IMR-90 (cell line): ENCODE data around the gene CFAP251. TPM values are rescaled to one million over a fixed set of nuclear protein-coding genes. Genes with fewer than 3 reads are reported as not detected.

Experiments
- ATAC-seq: fragments of 200-7000 bp; cut with Tn5 transposase; 2 replicates; pipeline ENCODE4 v1.9.1; 2020; ENCODE audit warnings: low read depth, mild to moderate bottlenecking, moderate library complexity
- BruUV-seq: library from RNA; stranded (reverse); fragments of 400-500 nt; replicated peaks from 2 replicates; lab custom pipeline; 2021; lab: Mats Ljungman, UMichigan
- CTCF ChIA-PET: fragments of 300-600 bp; formaldehyde crosslinking; extraction: SDS; loops from one replicate; lab custom pipeline; 2021; ENCODE audit warnings: antibody characterized with exemption; lab: Yijun Ruan, JAX
- POLR2A ChIA-PET: fragments of 300-600 bp; sonication (Branson Sonifier 250); formaldehyde crosslinking; loops from one replicate; lab custom pipeline; 2022; ENCODE audit warnings: antibody characterized with exemption; ENCODE audit not compliant: unreplicated experiment; lab: Charles Lee
- DNase-seq: peaks from one replicate; pipeline ENCODE4 v3.0.0; 2013
- H2AFZ ChIP-seq: replicated peaks from 2 replicates; pipeline ENCODE3; 2013; ENCODE audit warnings: low read length, mild to moderate bottlenecking; ENCODE audit not compliant: poor library complexity
- H2AK5ac ChIP-seq: 2 replicates; pipeline ENCODE4 v1.6.1; 2013; ENCODE audit warnings: low read depth, low read length, inconsistent platforms
- H2AK9ac ChIP-seq: replicated peaks from 2 replicates; pipeline ENCODE3; 2013; ENCODE audit warnings: mild to moderate bottlenecking, low read depth, low read length, moderate library complexity; ENCODE audit not compliant: poor library complexity
- H2BK120ac ChIP-seq: 2 replicates; pipeline ENCODE4 v1.6.1; 2013; ENCODE audit warnings: low read depth, low read length, inconsistent platforms
- H2BK15ac ChIP-seq: 3 replicates; pipeline ENCODE4 v1.6.1; 2013; ENCODE audit warnings: low read depth, low read length, inconsistent platforms
- H2BK20ac ChIP-seq: 2 replicates; pipeline ENCODE4 v1.6.1; 2013; ENCODE audit warnings: low read depth, mild to moderate bottlenecking, inconsistent platforms, low read length, moderate library complexity
- H2BK5ac ChIP-seq: 2 replicates; pipeline ENCODE4 v1.6.1; 2013; ENCODE audit warnings: mild to moderate bottlenecking, low read depth, low read length, inconsistent platforms; ENCODE audit not compliant: poor library complexity, severe bottlenecking
- H3K14ac ChIP-seq: replicated peaks from 2 replicates; pipeline ENCODE4 v1.6.1; 2013; ENCODE audit warnings: low read depth, low read length, inconsistent platforms
- H3K18ac ChIP-seq: 2 replicates; pipeline ENCODE4 v1.6.1; 2013; ENCODE audit warnings: low read depth, low read length, control low read depth
- H3K23ac ChIP-seq: 2 replicates; pipeline ENCODE4 v1.6.1; 2013; ENCODE audit warnings: low read depth, low read length, inconsistent platforms
- H3K27ac ChIP-seq: 2 replicates; pipeline ENCODE4 v1.5.1; 2013; ENCODE audit warnings: mild to moderate bottlenecking, control low read depth, low read length; ENCODE audit not compliant: insufficient read depth
- H3K27me3 ChIP-seq: 2 replicates; pipeline ENCODE4 v1.6.1; 2013; ENCODE audit warnings: low read length; ENCODE audit not compliant: control insufficient read depth, insufficient read depth
- H3K36me3 ChIP-seq: 2 replicates; pipeline ENCODE4 v1.6.1; 2013; ENCODE audit warnings: low read length, mixed read lengths; ENCODE audit not compliant: control insufficient read depth, insufficient read depth
- H3K4ac ChIP-seq: 2 replicates; pipeline ENCODE4 v1.6.1; 2013; ENCODE audit warnings: low read depth, low read length, inconsistent platforms
- H3K4me1 ChIP-seq: 2 replicates; pipeline ENCODE4 v1.6.1; 2013; ENCODE audit warnings: low read length, mixed read lengths; ENCODE audit not compliant: control insufficient read depth, insufficient read depth
- H3K4me2 ChIP-seq: 2 replicates; pipeline ENCODE4 v1.6.1; 2013; ENCODE audit warnings: low read depth, mild to moderate bottlenecking, control low read depth, low read length, moderate library complexity
- H3K4me3 ChIP-seq: 2 replicates; pipeline ENCODE4 v1.5.1; 2013; ENCODE audit warnings: low read depth, mild to moderate bottlenecking, control low read depth, low read length, moderate library complexity; ENCODE audit not compliant: insufficient read depth
- H3K56ac ChIP-seq: 2 replicates; pipeline ENCODE4 v1.6.1; 2013; ENCODE audit warnings: low read length, inconsistent platforms; ENCODE audit not compliant: insufficient read depth; ENCODE audit errors: extremely low read depth
- H3K79me1 ChIP-seq, 2 experiments: 2 replicates each; pipeline ENCODE4 v1.6.1; 2013; ENCODE audit warnings: low read length in 2 of 2, inconsistent platforms in 1 of 2, low read depth in 1 of 2
- H3K9ac ChIP-seq: 2 replicates; pipeline ENCODE4 v1.6.1; 2013; ENCODE audit warnings: low read depth, low read length, control low read depth
- H3K9me1 ChIP-seq: 2 replicates; pipeline ENCODE4 v1.6.1; 2013; ENCODE audit warnings: low read length, inconsistent platforms; ENCODE audit not compliant: insufficient read depth
- H3K9me3 ChIP-seq: 2 replicates; pipeline ENCODE4 v1.6.1; 2013; ENCODE audit warnings: low read length; ENCODE audit not compliant: control insufficient read depth, insufficient read depth
- H4K20me1 ChIP-seq: 2 replicates; pipeline ENCODE4 v1.6.1; 2013; ENCODE audit warnings: low read length, inconsistent platforms; ENCODE audit not compliant: insufficient read depth
- H4K5ac ChIP-seq: 2 replicates; pipeline ENCODE4 v1.6.1; 2013; ENCODE audit warnings: mild to moderate bottlenecking, low read depth, low read length, control low read depth
- H4K8ac ChIP-seq, 2 experiments: 2 replicates each; pipeline ENCODE4 v1.6.1; 2013; ENCODE audit warnings: low read depth in 2 of 2, low read length in 2 of 2, control low read depth in 1 of 2, inconsistent platforms in 1 of 2
- H4K91ac ChIP-seq: 2 replicates; pipeline ENCODE4 v1.6.1; 2013; ENCODE audit warnings: low read depth, low read length, inconsistent platforms; ENCODE audit not compliant: insufficient read depth
- BHLHE40 ChIP-seq: fragments of 150-350 bp; IDR thresholded peaks from 2 replicates; pipeline ENCODE4 v1.6.1; 2016; ENCODE audit warnings: mild to moderate bottlenecking, low read depth, low read length
- ELK1 ChIP-seq: fragments of 150-350 bp; IDR thresholded peaks from 2 replicates; pipeline ENCODE4 v1.6.1; 2016; ENCODE audit warnings: low read depth, mild to moderate bottlenecking, low read length, moderate library complexity, borderline replicate concordance
- MAZ ChIP-seq: IDR thresholded peaks from 2 replicates; pipeline ENCODE4 v1.6.1; 2012; ENCODE audit warnings: low read depth, mild to moderate bottlenecking, low read length, improper control_type of control experiment, moderate library complexity, borderline replicate concordance
- NFE2L2 ChIP-seq: fragments of 150-350 bp; IDR thresholded peaks from 2 replicates; pipeline ENCODE4 v1.6.1; 2016; ENCODE audit warnings: low read depth, mild to moderate bottlenecking, low read length
- POLR2A ChIP-seq: IDR thresholded peaks from 2 replicates; pipeline ENCODE4 v1.6.1; 2012; ENCODE audit warnings: mild to moderate bottlenecking, low read depth, low read length
- RFX5 ChIP-seq: IDR thresholded peaks from 2 replicates; pipeline ENCODE4 v1.8.0; 2012; ENCODE audit warnings: low read depth, mild to moderate bottlenecking, low read length, moderate library complexity
- SMC3 ChIP-seq: fragments of 150-350 bp; IDR thresholded peaks from 2 replicates; pipeline ENCODE4 v1.6.1; 2016; ENCODE audit warnings: low read depth, mild to moderate bottlenecking, antibody characterized with exemption, low read length, moderate library complexity
- WGBS, 2 experiments: methylation state at CpG; one replicate each; pipeline versions ENCODE4 v1.1.5 to v1.1.7; 2013; ENCODE audit warnings: missing lambda C conversion rate in 2 of 2; ENCODE audit not compliant: insufficient read length in 1 of 2; ENCODE audit errors: extremely low coverage in 2 of 2; 5-methylcytosine and 5-hydroxymethylcytosine counted together
- dilution Hi-C: fragments of 300-500 bp; cut with HindIII; formaldehyde crosslinking; loops from one replicate; pipeline ENCODE4 v1.14.3; 2018; ENCODE audit warnings: low sequenced_read_pairs; ENCODE audit not compliant: unreplicated experiment
- in situ Hi-C: fragments of 300-500 bp; cut with MboI; formaldehyde crosslinking; loops from 3 replicates; pipeline ENCODE4 v1.14.3; 2019; ENCODE audit warnings: low sequenced_read_pairs, inconsistent platforms, mixed read lengths
- intact Hi-C: fragments of 100-400 bp; cut with micrococcal nuclease; formaldehyde crosslinking; loops from 2 replicates; pipeline ENCODE4 v1.10.0; 2022
- polyA plus RNA-seq, 3 experiments: library from polyadenylated mRNA; depleted of rRNA; stranded (reverse); fragments of >200 nt; gene quantifications; 2 replicates each; pipeline ENCODE4 v1.2.3, GENCODE V29; 2012; ENCODE audit warnings: low replicate concordance in 1 of 3
- total RNA-seq: library from RNA; depleted of rRNA; stranded (reverse); fragments of >200 nt; gene quantifications from 2 replicates; pipeline ENCODE4 v1.2.3, GENCODE V29; 2012

CFAP251 gene
- total and polyA plus RNA-seq, 2 of the 4 experiments (the other 2 are of a cell fraction), result 7.8 to 9.1 TPM

- peaks cover 14% of the 10 kb centered on the region for H3K9me1 ChIP-seq
- peaks cover 10% of the 10 kb centered on the region; the same call in 1 of the 2 replicates for H3K36me3 ChIP-seq
- no peak overlapping the region for H2BK15ac ChIP-seq
- in situ Hi-C loops (no loop called here), intact Hi-C loops (no loop called here), dilution Hi-C loops (no loop called here)
- WGBS, 2 experiments, result 80% methylated on average over 2 of the region's 6 CpGs; no CpG with 5 or more reads in 1 of the 2 experiments
- H2AK9ac ChIP-seq, result no peak overlapping the region
- peak overlapping the region; percentile 81 for H2AFZ ChIP-seq
- no peak overlapping the region for H3K27ac ChIP-seq
- no peaks in the 10 kb centered on the region for H4K20me1 ChIP-seq
- ATAC-seq (no peak), DNase-seq (no peak)
- 0 out of 2 replicates have a peak overlapping the region, but pooled peaks have one; percentile 17 for H4K5ac ChIP-seq
- no peaks in the 10 kb centered on the region for H3K27me3 ChIP-seq
- H4K91ac ChIP-seq, result peak overlapping the region; percentile 2; the same call in 1 of the 2 replicates
- H4K8ac ChIP-seq, result peak overlapping the region in 1 of 2 experiments; percentile 52; a peak in 2 of 4 replicates
- H3K9me3 ChIP-seq, result peaks cover 2% of the 10 kb centered on the region; the same call in 1 of the 2 replicates
- ChIA-PET CTCF (no interaction called here), POLR2A (no interaction called here)
- peak overlapping the region; percentile 79; the same call in 1 of the 2 replicates for H2BK120ac ChIP-seq
- peak overlapping the region; percentile 10; the same call in 1 of the 2 replicates for H3K18ac ChIP-seq
- no peak overlapping the region for H2AK5ac ChIP-seq
- no peak overlapping the region for H3K56ac ChIP-seq
- H3K23ac ChIP-seq, result no peak overlapping the region
- peak overlapping the region; percentile 54; the same call in 1 of the 2 replicates for H3K14ac ChIP-seq
- H3K4me1 ChIP-seq, result peaks cover 14% of the 10 kb centered on the region
- no peak overlapping the region for H2BK5ac ChIP-seq
- H2BK20ac ChIP-seq, result peak overlapping the region; percentile 17; the same call in 1 of the 2 replicates
- no peak overlapping the region for H3K9ac ChIP-seq
- no TSS peak for BruUV-seq
- H3K4ac ChIP-seq, result peak overlapping the region; percentile 76
- no peak for TF ChIP-seq ELK1
- no peak for TF ChIP-seq NFE2L2
- TF ChIP-seq BHLHE40, result no peak
- TF ChIP-seq POLR2A, result no peak
- no peak for TF ChIP-seq SMC3
- TF ChIP-seq RFX5, result no peak
- no peak for TF ChIP-seq MAZ
- peaks cover 3 to 32% of the 10 kb centered on the region in 2 experiments; a peak in 3 of 4 replicates for H3K79me1 ChIP-seq
- H3K4me3 ChIP-seq, result no peak overlapping the region
- H3K4me2 ChIP-seq, result no peak overlapping the region
Measured at GRCh38 chr12:121957861-121958515, 39.6 kb downstream of the CFAP251 start.
